Left kidney (tissue), 2 donors: ENCODE results near the gene MAN2A1. TPM values are rescaled to one million over a fixed set of nuclear protein-coding genes. Genes with fewer than 3 reads are reported as not detected.
"Not testable (repeated sequence)": the region's sequence is repeated elsewhere in the genome, so short reads cannot be mapped to it uniquely, and the experiment has no call there.

Source experiments
- DNase-seq: peaks from one replicate; pipeline ENCODE4 v3.0.0-alpha.2; 2013
- polyA plus RNA-seq: library from polyadenylated mRNA; unstranded; fragments of 120-200 nt; gene quantifications from one replicate; pipeline ENCODE4 v1.2.1, GENCODE V29; 2013; ENCODE audit not compliant: insufficient read length

Gene MAN2A1
- polyA plus RNA-seq, 1 donor = 86.1 TPM

- no peak for DNase-seq
Observed at GRCh38 chr5:109819878-109820277, 130.2 kb downstream of the MAN2A1 start.

- no peak for DNase-seq
Observed at GRCh38 chr5:109823597-109823996, 133.9 kb downstream of the MAN2A1 start.

- no peak for DNase-seq
Observed at GRCh38 chr5:109825450-109825849, 135.7 kb downstream of the MAN2A1 start.

- DNase-seq = no peak
Observed at GRCh38 chr5:109826426-109826825, 136.7 kb downstream of the MAN2A1 start.

GRCh38 chr5:109829331-109829730, 139.6 kb downstream of the MAN2A1 start:
- DNase-seq = no peak

- no peak for DNase-seq
Observed at GRCh38 chr5:109830955-109831502, 141.3 kb downstream of the MAN2A1 start.

- not testable (repeated sequence) for DNase-seq
Observed at GRCh38 chr5:109832207-109833188, 142.8 kb downstream of the MAN2A1 start.

GRCh38 chr5:109833946-109834345, 144.2 kb downstream of the MAN2A1 start:
- DNase-seq = no peak

- no peak for DNase-seq
Observed at GRCh38 chr5:109836280-109836679, 146.6 kb downstream of the MAN2A1 start.

- DNase-seq = peak; percentile 14
Observed at GRCh38 chr5:109837231-109837861, 147.6 kb downstream of the MAN2A1 start.

- no peak for DNase-seq
Observed at GRCh38 chr5:109838157-109838556, 148.4 kb downstream of the MAN2A1 start.

GRCh38 chr5:109844148-109844547, 154.4 kb downstream of the MAN2A1 start:
- DNase-seq = no peak

GRCh38 chr5:109844695-109845094, 155.0 kb downstream of the MAN2A1 start:
- DNase-seq = no peak

GRCh38 chr5:109848130-109848529, 158.4 kb downstream of the MAN2A1 start:
- no peak for DNase-seq

- no peak for DNase-seq
Observed at GRCh38 chr5:109849478-109850088, 159.9 kb downstream of the MAN2A1 start.

- no peak for DNase-seq
Observed at GRCh38 chr5:109852371-109853155, 162.8 kb downstream of the MAN2A1 start.

- DNase-seq = no peak
Observed at GRCh38 chr5:109853377-109853776, 163.7 kb downstream of the MAN2A1 start.

- no peak for DNase-seq
Observed at GRCh38 chr5:109855056-109855455, 165.3 kb downstream of the MAN2A1 start.

- DNase-seq = no peak
Observed at GRCh38 chr5:109857405-109858031, 167.8 kb downstream of the MAN2A1 start.

GRCh38 chr5:109859537-109859936, 169.8 kb downstream of the MAN2A1 start:
- DNase-seq = no peak

- DNase-seq = no peak
Observed at GRCh38 chr5:109862301-109862700, 172.6 kb downstream of the MAN2A1 start.
